NAMALWA (cell line): Measurements from ENCODE around the gene CST4.
"Not testable (repeated sequence)": the region's sequence is repeated elsewhere in the genome, so short reads cannot be mapped to it uniquely, and the experiment has no call there.

Source experiments
- DNase-seq: peaks from one replicate; pipeline ENCODE4 v3.0.0-alpha.2; 2015; ENCODE audit warnings: low spot score

Gene CST4

GRCh38 chr20:23640671-23641667 lies 47.9 kb downstream of the CST4 start:
- no peak for DNase-seq

- DNase-seq: no peak
Observed at GRCh38 chr20:23640018-23640601, 48.7 kb downstream of the CST4 start.

GRCh38 chr20:23639490-23639958 lies 49.3 kb downstream of the CST4 start:
- no peak for DNase-seq

GRCh38 chr20:23638309-23638708 lies 50.5 kb downstream of the CST4 start:
- no peak for DNase-seq

- no peak for DNase-seq
Observed at GRCh38 chr20:23637282-23638221, 51.3 kb downstream of the CST4 start, which contains the start of gene CST3. CST3 (minus strand) TSS chr20:23637955; CDS start chr20:23637862, 93 bp downstream.

GRCh38 chr20:23636908-23637281 lies 51.9 kb downstream of the CST4 start:
- no peak for DNase-seq

GRCh38 chr20:23636182-23636907 lies 52.5 kb downstream of the CST4 start:
- DNase-seq: no peak

GRCh38 chr20:23635768-23636090 lies 53.1 kb downstream of the CST4 start:
- DNase-seq: not testable (repeated sequence)
